Measurements from ENCODE around the gene ACSM6.
"Not testable (repeated sequence)": the region's sequence is repeated elsewhere in the genome, so short reads cannot be mapped to it uniquely, and the experiment has no call there.

- TF ChIP-seq CTCF (IDR thresholded peaks at IDR 0.05; ENCODE audit: low read length); EZH2 (IDR thresholded peaks at IDR 0.05; ENCODE audit: borderline replicate concordance, low read length): not testable (repeated sequence)
These were observed 8.8 kb downstream of the ACSM6 start for GRCh38 chr10:95202865-95203264.
